Osteocyte (in vitro differentiated cells): ENCODE data around the gene TGFB2. TPM values are rescaled to one million over a fixed set of nuclear protein-coding genes. Genes with fewer than 3 reads are reported as not detected.

Experiments used
- DNase-seq: peaks from one replicate; pipeline ENCODE4 v3.0.0; 2021; ENCODE audit warnings: mixed read lengths; ENCODE audit not compliant: unreplicated experiment; ENCODE audit errors: extremely low spot score
- H3K27ac Mint-ChIP-seq: one replicate; pipeline ENCODE4 v1.8.0; 2021; ENCODE audit warnings: mild to moderate bottlenecking, mixed read lengths; ENCODE audit not compliant: unreplicated experiment
- H3K27me3 Mint-ChIP-seq: one replicate; pipeline ENCODE4 v1.8.0; 2021; ENCODE audit warnings: mixed read lengths; ENCODE audit not compliant: unreplicated experiment
- H3K36me3 Mint-ChIP-seq: one replicate; pipeline ENCODE4 v1.8.0; 2021; ENCODE audit warnings: mixed read lengths; ENCODE audit not compliant: unreplicated experiment
- H3K4me1 Mint-ChIP-seq: one replicate; pipeline ENCODE4 v1.8.0; 2021; ENCODE audit warnings: mixed read lengths; ENCODE audit not compliant: unreplicated experiment
- H3K4me3 Mint-ChIP-seq: one replicate; pipeline ENCODE4 v1.8.0; 2021; ENCODE audit warnings: mild to moderate bottlenecking, moderate library complexity, mixed read lengths; ENCODE audit not compliant: unreplicated experiment
- H3K9me3 Mint-ChIP-seq: one replicate; pipeline ENCODE4 v1.8.0; 2021; ENCODE audit warnings: mixed read lengths; ENCODE audit not compliant: unreplicated experiment
- total RNA-seq: library from RNA; stranded (reverse); gene quantifications from 2 replicates; pipeline ENCODE4 v1.2.1, GENCODE V29; 2021
- TF ChIP-seq, protein P1 (sequence below): fragments of 200-600 bp; sonication (generic); IDR thresholded peaks from 2 replicates; pipeline ENCODE4 v1.5.0; 2021; ENCODE audit warnings: antibody characterized with exemption, mild to moderate bottlenecking, moderate library complexity

Gene TGFB2
- total RNA-seq, 1 donor from 2014 or later, result 184 TPM

DNA sequence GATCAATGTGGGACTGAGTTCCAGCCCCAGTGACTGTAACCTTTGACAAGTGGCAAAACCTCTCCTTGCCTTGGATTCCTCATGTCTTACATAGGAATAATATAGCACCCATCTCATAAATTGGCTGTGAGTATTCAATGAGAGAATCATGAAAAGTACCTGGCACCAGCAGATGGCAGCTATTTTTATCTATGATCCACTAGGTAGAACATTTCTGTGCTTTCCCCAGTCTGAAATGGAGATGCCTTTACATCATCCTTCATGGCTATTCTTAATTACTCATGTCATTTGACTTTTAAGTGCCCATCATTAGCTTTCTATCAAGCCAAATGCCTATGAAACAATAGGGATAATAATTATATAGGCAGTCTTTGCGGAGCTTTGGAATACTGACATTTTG is 130.1 kb downstream of the TGFB2 start:
- TF ChIP-seq, protein P1, sequence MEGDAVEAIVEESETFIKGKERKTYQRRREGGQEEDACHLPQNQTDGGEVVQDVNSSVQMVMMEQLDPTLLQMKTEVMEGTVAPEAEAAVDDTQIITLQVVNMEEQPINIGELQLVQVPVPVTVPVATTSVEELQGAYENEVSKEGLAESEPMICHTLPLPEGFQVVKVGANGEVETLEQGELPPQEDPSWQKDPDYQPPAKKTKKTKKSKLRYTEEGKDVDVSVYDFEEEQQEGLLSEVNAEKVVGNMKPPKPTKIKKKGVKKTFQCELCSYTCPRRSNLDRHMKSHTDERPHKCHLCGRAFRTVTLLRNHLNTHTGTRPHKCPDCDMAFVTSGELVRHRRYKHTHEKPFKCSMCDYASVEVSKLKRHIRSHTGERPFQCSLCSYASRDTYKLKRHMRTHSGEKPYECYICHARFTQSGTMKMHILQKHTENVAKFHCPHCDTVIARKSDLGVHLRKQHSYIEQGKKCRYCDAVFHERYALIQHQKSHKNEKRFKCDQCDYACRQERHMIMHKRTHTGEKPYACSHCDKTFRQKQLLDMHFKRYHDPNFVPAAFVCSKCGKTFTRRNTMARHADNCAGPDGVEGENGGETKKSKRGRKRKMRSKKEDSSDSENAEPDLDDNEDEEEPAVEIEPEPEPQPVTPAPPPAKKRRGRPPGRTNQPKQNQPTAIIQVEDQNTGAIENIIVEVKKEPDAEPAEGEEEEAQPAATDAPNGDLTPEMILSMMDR, result no peak
- H3K4me3 Mint-ChIP-seq, result no peak overlapping the region
- H3K4me1 Mint-ChIP-seq, result peaks cover 55% of the 10 kb centered on the region
- peaks cover 13% of the 10 kb centered on the region for H3K9me3 Mint-ChIP-seq
- DNase-seq, result no peak
- H3K36me3 Mint-ChIP-seq, result no peaks in the 10 kb centered on the region
- H3K27ac Mint-ChIP-seq, result peak overlapping the region; percentile 85
- H3K27me3 Mint-ChIP-seq, result no peaks in the 10 kb centered on the region

DNA sequence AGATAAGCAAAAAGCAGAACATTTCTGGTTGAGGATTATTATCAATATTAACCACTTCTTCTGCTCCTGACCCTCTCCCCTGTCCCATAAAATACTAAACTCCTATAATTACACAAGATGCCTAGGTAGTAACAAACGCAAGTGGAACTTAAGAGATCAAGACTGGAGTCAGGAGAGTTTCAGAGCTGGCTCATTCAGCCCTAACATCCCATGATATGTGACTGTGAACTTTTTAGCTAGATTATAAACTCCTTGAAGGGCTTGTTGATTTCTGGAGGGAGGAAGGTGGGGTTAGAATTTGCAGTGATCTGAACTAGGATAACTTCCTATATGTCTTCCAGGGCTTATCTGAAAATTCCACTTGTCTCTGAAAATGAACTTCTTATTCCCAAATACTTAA is 130.6 kb downstream of the TGFB2 start:
- Mint-ChIP-seq H3K27ac (peak overlapping the region; percentile 85), H3K4me3 (no peak overlapping the region), H3K4me1 (peaks cover 59% of the 10 kb centered on the region), H3K36me3 (no peaks in the 10 kb centered on the region), H3K27me3 (no peaks in the 10 kb centered on the region), H3K9me3 (peaks cover 13% of the 10 kb centered on the region)
- TF ChIP-seq, protein P1, result no peak
- DNase-seq, result no peak

DNA sequence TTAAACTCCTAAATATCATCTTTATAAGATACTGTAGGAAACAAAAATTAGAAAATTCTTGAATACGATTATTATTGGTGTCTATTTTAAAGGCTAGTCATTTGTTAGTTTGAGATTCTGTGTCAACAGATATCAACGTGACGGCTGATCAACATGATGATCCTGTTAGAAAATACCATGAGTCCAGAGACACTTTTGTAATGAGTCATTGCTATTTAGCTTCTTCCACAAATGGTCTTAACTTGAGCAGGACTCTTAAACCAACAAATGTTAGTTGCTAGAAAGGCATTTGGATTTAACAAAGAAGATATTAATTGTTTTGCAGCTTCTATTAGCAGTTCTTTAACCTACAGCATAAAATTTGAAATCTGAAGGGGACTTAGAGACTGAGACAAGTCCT is 131.2 kb downstream of the TGFB2 start:
- peak overlapping the region; percentile 85 for H3K27ac Mint-ChIP-seq
- peaks cover 13% of the 10 kb centered on the region for H3K9me3 Mint-ChIP-seq
- TF ChIP-seq, protein P1, result no peak
- H3K36me3 Mint-ChIP-seq, result no peaks in the 10 kb centered on the region
- H3K4me1 Mint-ChIP-seq, result peaks cover 66% of the 10 kb centered on the region
- no peak overlapping the region for H3K4me3 Mint-ChIP-seq
- DNase-seq, result no peak
- no peaks in the 10 kb centered on the region for H3K27me3 Mint-ChIP-seq

DNA sequence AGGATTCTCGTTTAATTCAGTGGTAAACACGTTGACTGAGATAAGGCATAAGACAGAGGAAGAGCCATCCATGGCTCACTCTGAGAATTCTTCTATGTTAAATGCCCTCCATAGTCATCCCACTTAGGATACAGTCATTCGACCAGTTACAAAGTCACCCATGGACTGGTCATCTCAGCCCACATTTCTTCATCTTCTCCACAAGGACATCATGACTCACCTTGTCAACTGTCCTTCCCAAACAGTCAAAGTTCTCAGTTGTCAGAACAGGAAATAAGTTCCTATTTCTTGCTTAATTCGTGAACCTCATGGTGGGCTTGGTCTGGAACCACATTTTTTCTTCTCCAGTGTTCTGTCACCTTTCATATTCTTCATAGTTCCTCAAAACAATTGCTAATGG is 133.2 kb downstream of the TGFB2 start:
- DNase-seq, result no peak
- TF ChIP-seq, protein P1, result no peak
- Mint-ChIP-seq H3K36me3 (no peaks in the 10 kb centered on the region), H3K9me3 (peaks cover 13% of the 10 kb centered on the region), H3K27ac (peak overlapping the region; percentile 27), H3K4me3 (no peak overlapping the region), H3K27me3 (no peaks in the 10 kb centered on the region), H3K4me1 (peaks cover 66% of the 10 kb centered on the region)

DNA sequence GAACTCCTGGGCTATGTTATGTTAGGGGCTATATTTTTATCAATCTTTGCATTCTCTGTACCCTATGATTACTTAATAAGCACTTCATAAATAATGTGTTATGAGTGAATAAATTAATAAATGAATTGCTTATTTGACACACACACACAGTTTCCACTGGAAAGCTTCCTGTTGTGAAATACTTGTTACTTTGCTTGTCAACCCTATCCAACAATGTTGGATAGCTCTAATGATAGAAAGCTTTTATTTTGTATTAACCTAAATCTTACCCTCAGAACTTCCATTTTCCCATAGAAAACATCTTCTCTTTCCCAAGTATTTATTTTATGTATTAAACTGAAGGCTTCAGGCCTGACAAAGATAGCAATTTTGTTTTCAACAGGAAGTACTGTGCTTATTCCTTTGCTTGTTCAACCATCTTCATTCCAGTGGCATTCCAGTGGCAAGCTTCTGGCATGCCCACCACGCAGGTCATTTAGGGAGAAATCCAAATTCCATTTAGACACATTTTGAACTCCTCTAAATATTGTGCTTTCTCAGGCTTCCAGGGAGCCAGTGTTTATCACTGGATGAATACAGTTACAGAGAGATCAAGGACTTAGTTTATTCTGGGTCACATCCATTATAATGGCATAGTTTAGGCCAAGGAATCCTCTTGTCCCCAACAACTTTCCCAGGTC is 134.4 kb downstream of the TGFB2 start:
- TF ChIP-seq, protein P1, result no peak
- Mint-ChIP-seq H3K4me1 (peaks cover 57% of the 10 kb centered on the region), H3K4me3 (no peak overlapping the region), H3K36me3 (no peaks in the 10 kb centered on the region), H3K27me3 (no peaks in the 10 kb centered on the region), H3K9me3 (peaks cover 13% of the 10 kb centered on the region), H3K27ac (peak overlapping the region; percentile 94)
- DNase-seq, result no peak
